Lower leg skin (tissue), 3 donors: ENCODE data around the gene PIK3R3.

ENCODE experiments used
- POLR2A ChIP-seq, 2 donors: fragments of 450-650 bp; IDR thresholded peaks; one replicate each; pipeline ENCODE4 v1.6.1; 2016 to 2017; ENCODE audit warnings: antibody characterized with exemption in 2 of 2, mild to moderate bottlenecking in 1 of 2, moderate library complexity in 1 of 2
- TF ChIP-seq, protein P1 (sequence below), 3 donors: fragments of 450-650 bp; IDR thresholded peaks; one replicate each; pipeline ENCODE4 v1.5.1; 2016; ENCODE audit warnings: antibody characterized with exemption in 3 of 3, mild to moderate bottlenecking in 3 of 3, moderate library complexity in 2 of 3

DNA sequence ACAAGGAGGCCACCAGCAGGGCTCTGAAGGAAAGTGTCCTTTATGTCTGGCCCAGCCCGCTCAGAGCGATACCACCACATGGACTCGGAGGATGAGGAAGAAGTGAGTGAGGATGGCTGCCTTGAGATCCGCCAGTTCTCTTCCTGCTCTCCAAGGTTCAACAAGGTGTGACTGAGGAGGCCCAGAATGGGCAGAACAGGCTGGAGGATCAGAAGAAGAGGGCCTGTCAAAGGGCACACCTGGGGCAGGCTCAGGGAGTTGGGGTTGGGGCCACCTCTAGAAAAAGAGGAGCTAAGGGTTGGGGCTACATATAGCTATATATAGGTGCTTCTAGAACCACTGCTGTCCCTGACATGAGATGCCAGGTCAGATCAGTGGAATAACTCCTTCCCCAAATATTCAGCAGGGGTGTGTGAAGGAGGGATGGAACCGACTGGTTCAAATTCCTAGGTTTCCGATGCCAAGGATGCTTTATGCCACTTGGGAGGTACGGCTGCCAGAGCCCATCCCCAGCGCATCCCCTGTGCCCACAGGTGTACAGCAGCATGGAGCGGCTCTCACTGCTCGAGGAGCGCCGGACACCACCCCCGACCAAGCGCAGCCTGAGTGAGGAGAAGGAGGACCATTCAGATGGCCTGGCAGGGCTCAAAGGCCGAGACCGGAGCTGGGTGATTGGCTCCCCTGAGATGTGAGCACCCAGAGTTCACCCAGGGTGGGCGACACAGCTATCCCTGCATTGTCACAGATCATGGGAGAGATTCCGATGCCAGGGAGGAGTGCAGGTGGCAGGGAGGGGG is 102.2 kb downstream of the PIK3R3 start:
- TF ChIP-seq, protein P1, sequence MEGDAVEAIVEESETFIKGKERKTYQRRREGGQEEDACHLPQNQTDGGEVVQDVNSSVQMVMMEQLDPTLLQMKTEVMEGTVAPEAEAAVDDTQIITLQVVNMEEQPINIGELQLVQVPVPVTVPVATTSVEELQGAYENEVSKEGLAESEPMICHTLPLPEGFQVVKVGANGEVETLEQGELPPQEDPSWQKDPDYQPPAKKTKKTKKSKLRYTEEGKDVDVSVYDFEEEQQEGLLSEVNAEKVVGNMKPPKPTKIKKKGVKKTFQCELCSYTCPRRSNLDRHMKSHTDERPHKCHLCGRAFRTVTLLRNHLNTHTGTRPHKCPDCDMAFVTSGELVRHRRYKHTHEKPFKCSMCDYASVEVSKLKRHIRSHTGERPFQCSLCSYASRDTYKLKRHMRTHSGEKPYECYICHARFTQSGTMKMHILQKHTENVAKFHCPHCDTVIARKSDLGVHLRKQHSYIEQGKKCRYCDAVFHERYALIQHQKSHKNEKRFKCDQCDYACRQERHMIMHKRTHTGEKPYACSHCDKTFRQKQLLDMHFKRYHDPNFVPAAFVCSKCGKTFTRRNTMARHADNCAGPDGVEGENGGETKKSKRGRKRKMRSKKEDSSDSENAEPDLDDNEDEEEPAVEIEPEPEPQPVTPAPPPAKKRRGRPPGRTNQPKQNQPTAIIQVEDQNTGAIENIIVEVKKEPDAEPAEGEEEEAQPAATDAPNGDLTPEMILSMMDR (IDR thresholded peaks at IDR 0.05): no peak
- no peak for TF ChIP-seq POLR2A (IDR thresholded peaks at IDR 0.05)
